Measurements from ENCODE around the gene MAP2K3.

DNA sequence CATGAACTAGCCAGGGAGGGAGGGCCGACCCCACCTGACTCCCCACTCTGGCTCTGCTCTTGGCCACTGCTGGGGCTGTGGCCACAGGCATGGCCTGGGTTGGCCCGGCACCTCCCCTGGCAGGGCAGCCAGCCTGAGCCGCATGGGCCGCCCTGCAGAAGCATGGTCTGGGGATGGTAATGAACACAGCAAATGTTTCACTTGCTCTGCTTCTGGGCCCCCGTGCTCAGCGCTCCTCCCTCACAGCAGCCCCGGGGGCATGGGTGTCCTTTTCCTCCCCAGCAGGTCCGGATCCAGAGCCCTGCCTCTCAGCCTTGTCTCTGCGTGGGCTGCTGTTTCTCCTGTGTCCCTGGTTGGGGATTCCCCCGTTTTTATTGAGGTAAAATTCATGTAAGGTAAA lies 60.7 kb downstream of the MAP2K3 start:
- TF ChIP-seq, protein P1, sequence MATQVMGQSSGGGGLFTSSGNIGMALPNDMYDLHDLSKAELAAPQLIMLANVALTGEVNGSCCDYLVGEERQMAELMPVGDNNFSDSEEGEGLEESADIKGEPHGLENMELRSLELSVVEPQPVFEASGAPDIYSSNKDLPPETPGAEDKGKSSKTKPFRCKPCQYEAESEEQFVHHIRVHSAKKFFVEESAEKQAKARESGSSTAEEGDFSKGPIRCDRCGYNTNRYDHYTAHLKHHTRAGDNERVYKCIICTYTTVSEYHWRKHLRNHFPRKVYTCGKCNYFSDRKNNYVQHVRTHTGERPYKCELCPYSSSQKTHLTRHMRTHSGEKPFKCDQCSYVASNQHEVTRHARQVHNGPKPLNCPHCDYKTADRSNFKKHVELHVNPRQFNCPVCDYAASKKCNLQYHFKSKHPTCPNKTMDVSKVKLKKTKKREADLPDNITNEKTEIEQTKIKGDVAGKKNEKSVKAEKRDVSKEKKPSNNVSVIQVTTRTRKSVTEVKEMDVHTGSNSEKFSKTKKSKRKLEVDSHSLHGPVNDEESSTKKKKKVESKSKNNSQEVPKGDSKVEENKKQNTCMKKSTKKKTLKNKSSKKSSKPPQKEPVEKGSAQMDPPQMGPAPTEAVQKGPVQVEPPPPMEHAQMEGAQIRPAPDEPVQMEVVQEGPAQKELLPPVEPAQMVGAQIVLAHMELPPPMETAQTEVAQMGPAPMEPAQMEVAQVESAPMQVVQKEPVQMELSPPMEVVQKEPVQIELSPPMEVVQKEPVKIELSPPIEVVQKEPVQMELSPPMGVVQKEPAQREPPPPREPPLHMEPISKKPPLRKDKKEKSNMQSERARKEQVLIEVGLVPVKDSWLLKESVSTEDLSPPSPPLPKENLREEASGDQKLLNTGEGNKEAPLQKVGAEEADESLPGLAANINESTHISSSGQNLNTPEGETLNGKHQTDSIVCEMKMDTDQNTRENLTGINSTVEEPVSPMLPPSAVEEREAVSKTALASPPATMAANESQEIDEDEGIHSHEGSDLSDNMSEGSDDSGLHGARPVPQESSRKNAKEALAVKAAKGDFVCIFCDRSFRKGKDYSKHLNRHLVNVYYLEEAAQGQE (IDR thresholded peaks at IDR 0.05; ENCODE audit: insufficient read depth in 1 of 2, low read depth in 2 of 2, low read length in 2 of 2), result no peak
- TF ChIP-seq SIN3A (IDR thresholded peaks at IDR 0.05; ENCODE audit: borderline replicate concordance, insufficient read depth, low read length) (no peak), POLR2AphosphoS5 (IDR thresholded peaks at IDR 0.05; ENCODE audit: low read depth, low read length) (no peak), TAF1 (IDR thresholded peaks at IDR 0.05; ENCODE audit: borderline replicate concordance, insufficient read depth, low read length) (no peak), FOXP2 (optimal IDR thresholded peaks at IDR 0.05; ENCODE audit: borderline replicate concordance, extremely low read depth, extremely low read length, insufficient read depth) (no peak)
